HG02981 (cell line): Measurements from ENCODE around the gene HOXC5.

Experiments
- ATAC-seq: cut with Tn5 transposase; IDR thresholded peaks from one replicate; pipeline ENCODE4 v1.9.1; 2021; ENCODE audit warnings: mild to moderate bottlenecking, moderate library complexity; ENCODE audit not compliant: unreplicated experiment

Gene HOXC5

GRCh38 chr12:54006559-54007220 lies 26.2 kb upstream of the HOXC5 start:
- no peak for ATAC-seq

GRCh38 chr12:54007538-54008259 lies 25.2 kb upstream of the HOXC5 start:
- ATAC-seq = no peak

GRCh38 chr12:54008260-54008552 lies 24.6 kb upstream of the HOXC5 start:
- no peak for ATAC-seq

- no peak for ATAC-seq
These were observed 23.4 kb upstream of the HOXC5 start for GRCh38 chr12:54009171-54010052.

GRCh38 chr12:54010053-54010971 lies 22.5 kb upstream of the HOXC5 start:
- no peak for ATAC-seq

GRCh38 chr12:54010972-54011664 lies 21.7 kb upstream of the HOXC5 start:
- ATAC-seq = no peak

- ATAC-seq = no peak
These were observed 21.0 kb upstream of the HOXC5 start for GRCh38 chr12:54011665-54012532.

GRCh38 chr12:54012631-54013409 lies 20.0 kb upstream of the HOXC5 start:
- ATAC-seq = no peak

- ATAC-seq = no peak
These were observed 18.4 kb upstream of the HOXC5 start for GRCh38 chr12:54014377-54015017.

- no peak for ATAC-seq
These were observed 17.6 kb upstream of the HOXC5 start for GRCh38 chr12:54015018-54015931.

GRCh38 chr12:54016051-54016450 lies 16.8 kb upstream of the HOXC5 start:
- ATAC-seq = no peak

GRCh38 chr12:54016478-54016964 lies 16.3 kb upstream of the HOXC5 start:
- ATAC-seq = no peak

GRCh38 chr12:54017027-54017788 lies 15.6 kb upstream of the HOXC5 start:
- ATAC-seq = peak; percentile 19

GRCh38 chr12:54017878-54018467 lies 14.9 kb upstream of the HOXC5 start:
- peak; percentile 73 for ATAC-seq

- ATAC-seq = no peak
These were observed 14.3 kb upstream of the HOXC5 start for GRCh38 chr12:54018468-54018984.
